ENCODE results near the gene SLC25A43. TPM values are rescaled to one million over a fixed set of nuclear protein-coding genes. Genes with fewer than 3 reads are reported as not detected.

SLC25A43 gene
- total and polyA plus RNA-seq, 12 donors, result 0.63 to 5.9 (median 2.8) TPM

DNA sequence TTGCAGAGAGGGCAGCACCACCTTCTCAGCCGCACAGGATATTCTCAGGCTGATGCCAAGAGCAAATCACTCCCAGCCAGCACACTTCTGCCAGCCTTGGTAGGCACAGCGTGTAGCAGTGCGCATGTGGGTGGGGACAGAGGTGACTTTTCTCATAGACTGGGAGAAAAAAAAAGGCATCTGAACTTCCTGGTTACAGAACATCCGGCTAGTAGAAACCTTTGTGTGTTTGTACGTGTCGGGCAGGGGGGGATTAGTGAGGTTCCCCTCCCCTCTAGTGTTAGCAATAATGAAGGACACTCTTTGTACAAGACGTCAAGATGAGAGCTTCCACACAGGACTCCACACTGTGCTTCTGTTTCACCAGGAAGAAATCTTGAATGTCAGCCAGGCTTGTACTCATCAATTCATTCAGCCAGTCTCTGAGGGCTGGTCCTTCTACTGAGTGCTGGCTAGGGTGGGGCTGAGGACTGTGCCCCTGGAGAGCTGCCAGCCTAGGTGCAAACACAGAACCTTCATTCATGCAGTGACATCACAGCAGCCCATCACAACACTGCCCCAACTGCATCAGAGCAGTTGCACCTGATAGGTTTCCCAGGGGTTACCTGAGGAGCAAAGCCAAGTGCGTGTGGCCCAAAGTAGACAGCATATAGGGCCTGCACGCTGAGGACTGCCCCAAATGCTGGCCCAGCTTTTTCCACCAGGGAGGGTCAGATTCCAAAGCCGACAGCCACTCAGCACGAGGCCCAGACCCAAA lies 103.8 kb downstream of the SLC25A43 start:
- TF ChIP-seq, protein P1, sequence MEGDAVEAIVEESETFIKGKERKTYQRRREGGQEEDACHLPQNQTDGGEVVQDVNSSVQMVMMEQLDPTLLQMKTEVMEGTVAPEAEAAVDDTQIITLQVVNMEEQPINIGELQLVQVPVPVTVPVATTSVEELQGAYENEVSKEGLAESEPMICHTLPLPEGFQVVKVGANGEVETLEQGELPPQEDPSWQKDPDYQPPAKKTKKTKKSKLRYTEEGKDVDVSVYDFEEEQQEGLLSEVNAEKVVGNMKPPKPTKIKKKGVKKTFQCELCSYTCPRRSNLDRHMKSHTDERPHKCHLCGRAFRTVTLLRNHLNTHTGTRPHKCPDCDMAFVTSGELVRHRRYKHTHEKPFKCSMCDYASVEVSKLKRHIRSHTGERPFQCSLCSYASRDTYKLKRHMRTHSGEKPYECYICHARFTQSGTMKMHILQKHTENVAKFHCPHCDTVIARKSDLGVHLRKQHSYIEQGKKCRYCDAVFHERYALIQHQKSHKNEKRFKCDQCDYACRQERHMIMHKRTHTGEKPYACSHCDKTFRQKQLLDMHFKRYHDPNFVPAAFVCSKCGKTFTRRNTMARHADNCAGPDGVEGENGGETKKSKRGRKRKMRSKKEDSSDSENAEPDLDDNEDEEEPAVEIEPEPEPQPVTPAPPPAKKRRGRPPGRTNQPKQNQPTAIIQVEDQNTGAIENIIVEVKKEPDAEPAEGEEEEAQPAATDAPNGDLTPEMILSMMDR (IDR thresholded peaks at IDR 0.05), result no peak
- intact Hi-C loops (cut with DNase I), result no loop called here

DNA sequence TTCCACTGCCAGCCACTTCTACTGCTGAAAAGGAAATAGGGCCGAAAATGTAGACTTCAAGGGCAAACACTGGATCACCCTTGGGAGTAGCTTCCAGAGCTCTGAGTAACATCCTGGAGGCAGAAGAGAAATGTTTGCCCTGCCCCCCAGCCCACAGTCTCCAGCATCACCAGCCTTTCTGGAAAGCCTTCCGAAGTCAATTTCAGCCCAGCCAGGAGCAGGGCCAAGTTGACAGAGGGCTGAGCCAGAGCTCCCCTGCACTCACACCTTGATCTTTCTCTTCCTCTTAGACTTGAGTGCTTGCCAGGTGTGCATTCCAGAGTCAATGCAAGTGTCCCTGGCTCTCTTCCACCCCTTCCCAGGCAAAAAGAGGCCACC lies 104.3 kb downstream of the SLC25A43 start:
- DNase-seq, result no peak
- Histone ChIP-seq H3K36me3 (no peaks in the 10 kb centered on the region), H3K9me3 (no peaks in the 10 kb centered on the region), H3K27me3 (no peaks in the 10 kb centered on the region), H3K27ac (no peak overlapping the region), H3K4me3 (no peak overlapping the region), H3K4me1 (peaks cover 0 to 9% (median 0%) of the 10 kb centered on the region in 9 donors)
- TF ChIP-seq, protein P1 (IDR thresholded peaks at IDR 0.05), result no peak
- peak in 1 of 8 donors; percentile 71 for ATAC-seq
- 19 to 23% methylated on average over 2 of the region's 2 CpGs for WGBS, 2 donors
- intact Hi-C loops (cut with DNase I), result no loop called here

More for the DNA sequence above, 103.8 kb downstream of the SLC25A43 start:
- H3K27ac ChIP-seq, result peak overlapping the region in 1 of 10 donors; percentile 26
- peaks cover 0 to 9% (median 0%) of the 10 kb centered on the region in 9 donors for H3K4me1 ChIP-seq
- H3K4me3 ChIP-seq, result no peak overlapping the region
- no peak for DNase-seq
- H3K27me3 ChIP-seq, result no peaks in the 10 kb centered on the region
- peak in 2 of 8 donors; percentile 29 to 54 for ATAC-seq
- H3K36me3 ChIP-seq, result no peaks in the 10 kb centered on the region
- 41 to 52% methylated on average over 11 of the region's 11 CpGs for WGBS, 2 donors
- no peaks in the 10 kb centered on the region for H3K9me3 ChIP-seq

Other genes with a start within 250 kb of the SLC25A43 start
- gene PGRMC1, start 163.1 kb upstream of the SLC25A43 start, total RNA-seq, result 10 to 100 TPM; 11.5 to 22.8 (median 14.3) TPM
- 10 to 100 TPM; 28.4 to 33.1 TPM for gene PGRMC1, start 163.1 kb upstream of the SLC25A43 start, polyA plus RNA-seq
- 100 to 1,000 TPM; 133 to 287 (median 184) TPM for gene SLC25A5, start 69.1 kb downstream of the SLC25A43 start, total RNA-seq
- gene SLC25A5, start 69.1 kb downstream of the SLC25A43 start, polyA plus RNA-seq, result 100 to 1,000 TPM in 1 of 2 donors, 10 to 100 TPM in 1; 43.3 to 482 TPM
- 10 to 100 TPM; 12.1 to 24.0 (median 19.8) TPM for gene STEEP1, start 166.1 kb downstream of the SLC25A43 start, total RNA-seq
- 10 to 100 TPM in 1 of 2 donors, 1 to 10 TPM in 1; 2.7 to 14.6 TPM for gene STEEP1, start 166.1 kb downstream of the SLC25A43 start, polyA plus RNA-seq
- gene UBE2A, start 175.2 kb downstream of the SLC25A43 start, total RNA-seq, result 10 to 100 TPM; 64.6 to 77.7 (median 67.8) TPM
- 10 to 100 TPM; 51.7 to 64.3 TPM for gene UBE2A, start 175.2 kb downstream of the SLC25A43 start, polyA plus RNA-seq
- gene NKRF, start 207.1 kb downstream of the SLC25A43 start, total RNA-seq, result 1 to 10 TPM; 4.2 to 5.9 (median 4.6) TPM
- gene NKRF, start 207.1 kb downstream of the SLC25A43 start, polyA plus RNA-seq, result 1 to 10 TPM; 2.8 to 6.9 TPM